Calu3 (cell line): Measurements from ENCODE around the gene CEP78. TPM values are rescaled to one million over a fixed set of nuclear protein-coding genes. Genes with fewer than 3 reads are reported as not detected.

ENCODE experiments used
- BruUV-seq: library from RNA; stranded (reverse); fragments of 400-500 nt; replicated peaks from 2 replicates; lab custom pipeline; 2021; lab: Mats Ljungman, UMichigan
- CTCF ChIA-PET: fragments of 300-600 bp; sonication (Branson Sonifier 250); formaldehyde crosslinking; loops from one replicate; lab custom pipeline; 2022; ENCODE audit warnings: antibody characterized with exemption; lab: Charles Lee
- DNase-seq: peaks from one replicate; pipeline ENCODE4 v3.0.0; 2022
- H3K27ac Mint-ChIP-seq: one replicate; pipeline ENCODE4 v1.8.0; 2022; ENCODE audit warnings: mixed read lengths; ENCODE audit not compliant: unreplicated experiment
- H3K27me3 Mint-ChIP-seq: one replicate; pipeline ENCODE4 v1.8.0; 2022; ENCODE audit warnings: mixed read lengths; ENCODE audit not compliant: unreplicated experiment
- H3K36me3 Mint-ChIP-seq: one replicate; pipeline ENCODE4 v1.8.0; 2022; ENCODE audit warnings: mild to moderate bottlenecking, moderate library complexity, mixed read lengths; ENCODE audit not compliant: insufficient read depth, unreplicated experiment
- H3K4me1 Mint-ChIP-seq: one replicate; pipeline ENCODE4 v1.8.0; 2022; ENCODE audit warnings: mild to moderate bottlenecking, low read depth, mixed read lengths; ENCODE audit not compliant: unreplicated experiment
- H3K4me3 Mint-ChIP-seq: one replicate; pipeline ENCODE4 v1.8.0; 2022; ENCODE audit warnings: mild to moderate bottlenecking, low read depth, moderate library complexity, mixed read lengths; ENCODE audit not compliant: unreplicated experiment
- H3K9me3 Mint-ChIP-seq: one replicate; pipeline ENCODE4 v1.8.0; 2022; ENCODE audit warnings: low read depth, mixed read lengths; ENCODE audit not compliant: unreplicated experiment
- CTCF ChIP-seq: fragments of 200-600 bp; IDR thresholded peaks from one replicate; pipeline ENCODE4 v1.8.0; 2022; ENCODE audit warnings: antibody characterized with exemption; ENCODE audit not compliant: unreplicated experiment
- intact Hi-C: fragments of 100-400 bp; cut with micrococcal nuclease; formaldehyde crosslinking; loops from one replicate; pipeline ENCODE4 v1.10.0; 2022; ENCODE audit not compliant: unreplicated experiment
- total RNA-seq: library from RNA; stranded (reverse); gene quantifications from 2 replicates; pipeline ENCODE4 v1.2.3, GENCODE V29; 2022

Gene CEP78
- total RNA-seq, 1 experiment from 2014 or later = 20.8 TPM

DNA sequence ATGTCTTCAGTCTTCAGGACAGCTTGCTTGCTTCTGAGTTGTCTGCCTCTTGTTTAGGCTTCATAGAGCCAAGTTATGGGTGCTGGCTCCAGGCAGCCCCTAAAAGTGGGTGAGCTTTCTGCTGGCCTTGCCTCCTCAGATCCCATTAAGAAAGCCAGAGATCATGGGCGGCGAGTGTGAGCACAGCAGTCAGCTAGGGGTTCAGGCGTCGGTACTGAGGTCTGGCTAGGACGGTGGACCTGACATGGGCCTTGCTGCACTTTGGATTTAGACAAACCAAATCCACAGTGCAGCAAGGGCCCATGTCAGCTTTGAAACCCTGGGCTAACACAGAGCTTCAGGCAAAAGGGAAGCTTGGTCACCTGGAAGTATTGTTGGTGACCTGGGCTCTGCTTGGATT lies 78.7 kb downstream of the CEP78 start:
- TF ChIP-seq CTCF = no peak
- H3K9me3 Mint-ChIP-seq = no peaks in the 10 kb centered on the region
- no peak for DNase-seq
- peaks cover 48% of the 10 kb centered on the region for H3K36me3 Mint-ChIP-seq
- no peak overlapping the region for H3K27ac Mint-ChIP-seq
- H3K4me1 Mint-ChIP-seq = no peaks in the 10 kb centered on the region
- no TSS peak for BruUV-seq
- no peaks in the 10 kb centered on the region for H3K27me3 Mint-ChIP-seq
- CTCF ChIA-PET = no interaction called here
- intact Hi-C loops = no loop called here
- H3K4me3 Mint-ChIP-seq = no peak overlapping the region

DNA sequence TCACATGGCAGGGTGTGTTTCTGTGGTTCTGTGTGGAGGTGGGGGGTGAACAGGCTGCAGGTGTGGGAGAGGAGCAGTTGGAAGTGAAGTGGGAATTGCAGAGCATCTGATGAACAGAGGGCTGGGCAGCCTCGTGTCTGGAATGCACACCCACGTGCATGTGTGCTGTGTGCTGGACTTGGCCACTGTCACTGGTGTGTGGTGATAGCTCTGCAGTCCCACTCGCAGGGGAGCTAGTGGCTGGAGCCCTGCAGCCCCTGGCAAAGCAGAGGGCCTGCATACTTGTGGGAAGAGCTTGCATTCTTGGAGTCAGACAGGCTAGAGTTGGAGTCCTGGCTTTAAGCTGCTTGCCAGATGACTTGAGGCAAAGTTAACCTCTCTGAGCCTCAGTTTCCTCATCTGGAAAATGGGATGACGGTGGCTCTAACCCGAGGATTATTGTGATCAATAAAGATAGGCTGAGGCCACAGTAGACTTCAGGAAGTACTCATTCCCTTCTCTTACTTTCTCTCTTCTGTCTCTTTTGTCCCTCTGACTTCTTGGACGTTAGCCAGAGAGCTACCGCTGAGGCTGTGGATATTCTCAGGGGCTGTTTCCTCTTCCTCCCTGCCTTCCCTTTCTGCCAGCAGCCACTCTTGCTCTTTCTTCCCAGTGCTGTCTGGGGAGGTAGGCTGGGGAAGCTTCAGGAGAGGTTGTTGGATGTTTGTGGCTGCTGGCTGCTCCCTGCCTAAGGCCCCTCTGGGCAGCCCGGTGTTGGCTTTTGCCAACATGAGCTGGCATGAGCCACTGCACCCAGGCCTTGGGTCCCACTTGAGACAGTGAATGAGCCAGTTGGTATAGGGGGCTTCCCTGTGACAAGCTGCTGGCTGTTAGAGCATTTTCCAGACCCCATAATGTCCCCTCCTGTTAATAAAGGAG lies 79.3 kb downstream of the CEP78 start:
- BruUV-seq = no TSS peak
- Mint-ChIP-seq H3K4me3 (no peak overlapping the region), H3K36me3 (peaks cover 52% of the 10 kb centered on the region), H3K27me3 (no peaks in the 10 kb centered on the region), H3K9me3 (no peaks in the 10 kb centered on the region), H3K27ac (no peak overlapping the region), H3K4me1 (no peaks in the 10 kb centered on the region)
- CTCF ChIA-PET = interaction anchor here (0.6 kb wide), 1 partner anchor 411 kb away, joined by 3 read pairs; no protein-coding TSS in a partner anchor
- intact Hi-C loops = no loop called here
- no peak for DNase-seq
- no peak for TF ChIP-seq CTCF

DNA sequence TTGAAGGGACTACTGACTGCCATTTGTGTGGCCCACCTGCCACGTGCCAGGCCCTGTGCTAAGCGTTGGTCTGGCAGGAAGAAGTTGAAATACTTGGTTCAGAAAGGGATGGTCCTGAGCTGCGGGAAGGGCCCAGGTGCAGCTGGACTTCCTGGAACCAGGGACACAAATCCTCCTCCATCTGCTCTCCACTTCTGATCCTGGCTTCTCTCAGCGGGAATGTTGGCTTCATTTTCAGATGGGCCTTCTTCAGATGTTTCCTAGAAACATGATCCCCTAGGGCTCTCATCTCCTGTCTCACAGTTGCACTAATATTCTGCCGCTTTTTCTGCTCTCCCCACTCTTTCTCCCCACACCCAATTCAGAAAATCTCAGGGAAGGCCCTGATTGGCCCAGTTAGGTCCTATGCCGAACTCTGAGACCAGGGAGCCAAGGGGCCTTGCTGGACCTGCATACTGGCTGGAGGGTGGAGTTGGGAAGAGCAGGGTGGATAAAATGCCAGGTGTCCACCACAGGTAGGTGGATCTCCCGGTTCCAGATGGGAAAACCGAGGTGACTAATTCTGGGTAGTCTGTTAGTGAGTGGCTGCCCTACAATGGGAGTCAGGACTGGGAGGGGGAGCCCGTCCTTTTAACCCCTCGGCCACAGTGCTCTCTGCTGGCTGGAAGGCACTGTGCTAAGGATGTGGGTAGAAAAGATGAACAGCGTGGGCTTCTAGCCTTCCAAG lies 80.5 kb downstream of the CEP78 start:
- no peak overlapping the region for H3K4me3 Mint-ChIP-seq
- no peaks in the 10 kb centered on the region for H3K9me3 Mint-ChIP-seq
- BruUV-seq = no TSS peak
- H3K27me3 Mint-ChIP-seq = no peaks in the 10 kb centered on the region
- CTCF ChIA-PET = no interaction called here
- intact Hi-C loops = no loop called here
- TF ChIP-seq CTCF = no peak
- no peaks in the 10 kb centered on the region for H3K4me1 Mint-ChIP-seq
- H3K36me3 Mint-ChIP-seq = peaks cover 52% of the 10 kb centered on the region
- no peak for DNase-seq
- no peak overlapping the region for H3K27ac Mint-ChIP-seq

GRCh38 chr9:78319197-78320029 lies 83.5 kb downstream of the CEP78 start:
- CTCF ChIA-PET = no interaction called here
- Mint-ChIP-seq H3K36me3 (peaks cover 55% of the 10 kb centered on the region), H3K4me3 (no peak overlapping the region), H3K27me3 (no peaks in the 10 kb centered on the region), H3K9me3 (no peaks in the 10 kb centered on the region), H3K27ac (peak overlapping the region; percentile 53), H3K4me1 (no peaks in the 10 kb centered on the region)
- BruUV-seq = no TSS peak
- DNase-seq = no peak
- intact Hi-C loops = no loop called here
- TF ChIP-seq CTCF = no peak
